OCI-LY3 (cell line): ENCODE data around the gene GNL1.

Experiments used
- CTCF ChIP-seq: fragments of 200-600, 300-600 bp; sonication (generic); IDR thresholded peaks from 2 replicates; pipeline ENCODE4 v1.5.1; 2014; ENCODE audit warnings: antibody characterized with exemption, low read length, low read depth
- EZH2phosphoT487 ChIP-seq: fragments of 200-600 bp; shearing (Covaris generic); IDR thresholded peaks from 2 replicates; pipeline ENCODE4 v1.6.1; 2018; ENCODE audit warnings: antibody characterized with exemption, mixed run types, low read depth

GRCh38 chr6:30491991-30492952, 64.0 kb downstream of the GNL1 start:
- TF ChIP-seq EZH2phosphoT487 (no peak), CTCF (no peak)
